HEK293T (cell line): Measurements from ENCODE around the gene MEIS1.

Experiments used
- CTCF ChIA-PET: fragments of 350-600 bp; formaldehyde crosslinking; extraction: SDS; loops from one replicate; lab custom pipeline; 2021; ENCODE audit warnings: antibody characterized with exemption, inconsistent platforms; lab: Yijun Ruan, JAX
- POLR2A ChIA-PET: fragments of 350-600 bp; formaldehyde crosslinking; extraction: SDS; loops from one replicate; lab custom pipeline; 2020; ENCODE audit warnings: antibody characterized with exemption, inconsistent platforms; lab: Yijun Ruan, JAX
- DNase-seq: peaks from one replicate; pipeline ENCODE4 v3.0.0; 2012; ENCODE audit warnings: mixed read lengths; ENCODE audit errors: extremely low spot score
- ARNT ChIP-seq: fragments of 450-650 bp; IDR thresholded peaks from 2 replicates; pipeline ENCODE4 v1.6.1; 2017; ENCODE audit warnings: mild to moderate bottlenecking
- BHLHE40 ChIP-seq: fragments of 450-650 bp; IDR thresholded peaks from 2 replicates; pipeline ENCODE4 v1.6.1; 2016; ENCODE audit warnings: mild to moderate bottlenecking, moderate library complexity, borderline replicate concordance
- CTBP1 ChIP-seq: fragments of 450-650 bp; IDR thresholded peaks from 2 replicates; pipeline ENCODE4 v1.6.1; 2016; ENCODE audit warnings: borderline replicate concordance
- ELF4 ChIP-seq: fragments of 450-650 bp; IDR thresholded peaks from 2 replicates; pipeline ENCODE4 v1.6.1; 2017; ENCODE audit warnings: antibody characterized with exemption
- FOXA1 ChIP-seq: fragments of 450-650 bp; IDR thresholded peaks from 2 replicates; pipeline ENCODE4 v1.6.1; 2016; ENCODE audit warnings: mild to moderate bottlenecking
- FOXK2 ChIP-seq: fragments of 450-650 bp; IDR thresholded peaks from 2 replicates; pipeline ENCODE4 v1.6.1; 2016; ENCODE audit warnings: mild to moderate bottlenecking
- FOXM1 ChIP-seq: fragments of 450-650 bp; IDR thresholded peaks from 2 replicates; pipeline ENCODE4 v1.6.1; 2017; ENCODE audit warnings: mild to moderate bottlenecking, borderline replicate concordance
- HDGF ChIP-seq: fragments of 450-650 bp; IDR thresholded peaks from 2 replicates; pipeline ENCODE4 v1.6.1; 2017; ENCODE audit warnings: antibody characterized with exemption, borderline replicate concordance
- L3MBTL2 ChIP-seq: fragments of 450-650 bp; conservative IDR thresholded peaks from 2 replicates; pipeline ENCODE4 v1.6.1; 2016; ENCODE audit warnings: mild to moderate bottlenecking
- LEF1 ChIP-seq: fragments of 450-650 bp; IDR thresholded peaks from 2 replicates; pipeline ENCODE4 v1.6.1; 2017; ENCODE audit warnings: mild to moderate bottlenecking, borderline replicate concordance
- NFRKB ChIP-seq: fragments of 450-650 bp; IDR thresholded peaks from 2 replicates; pipeline ENCODE4 v1.6.1; 2016; ENCODE audit warnings: mild to moderate bottlenecking, moderate library complexity
- SP1 ChIP-seq: fragments of 450-650 bp; IDR thresholded peaks from 2 replicates; pipeline ENCODE4 v1.6.1; 2017
- SUZ12 ChIP-seq: fragments of 450-650 bp; IDR thresholded peaks from 2 replicates; pipeline ENCODE4 v1.6.1; 2016; ENCODE audit warnings: mild to moderate bottlenecking
- TARDBP ChIP-seq: fragments of 450-650 bp; IDR thresholded peaks from 2 replicates; pipeline ENCODE4 v1.6.1; 2016
- ZNF384 ChIP-seq: fragments of 450-650 bp; IDR thresholded peaks from 2 replicates; pipeline ENCODE4 v1.6.1; 2016
- TF ChIP-seq, protein P1 (sequence below): fragments of 450-650 bp; IDR thresholded peaks from 2 replicates; pipeline ENCODE4 v1.6.1; 2016

Gene MEIS1

DNA sequence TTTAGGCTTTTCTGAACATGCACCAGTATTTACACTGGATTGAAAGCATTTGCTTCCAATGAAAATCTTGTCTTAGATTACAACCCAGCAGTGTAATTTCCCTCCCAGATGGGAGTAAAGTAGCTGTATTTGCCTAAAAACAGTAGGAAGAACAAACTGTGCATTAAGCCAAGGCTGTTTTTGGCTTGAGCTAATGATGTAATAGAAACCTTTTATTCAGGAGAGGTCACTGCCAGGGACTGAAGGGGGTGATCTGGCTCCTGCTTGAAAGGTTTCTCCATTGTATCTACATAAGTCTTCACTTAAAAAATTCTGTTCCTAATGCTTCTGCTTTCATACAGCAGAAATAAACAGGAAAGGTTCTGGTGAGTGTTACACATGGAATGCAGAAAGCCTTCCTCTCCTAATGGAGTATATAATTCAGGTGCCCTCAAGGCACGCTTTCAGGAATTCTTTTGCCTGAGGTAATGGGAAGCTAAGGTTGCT lies 74.4 kb downstream of the MEIS1 start:
- ChIA-PET POLR2A (interaction anchor here (0.6 to 6.4 kb wide), 4 partner anchors 10 to 74 kb away, joined by 3 to 38 read pairs (median 4); partner anchors contain the start of gene MEIS1), CTCF (no interaction called here)
- DNase-seq = no peak
- TF ChIP-seq FOXA1 (0 out of 2 replicates have a peak, but pooled peaks have one; percentile 4), L3MBTL2 (no peak)
- TF ChIP-seq, protein P1, sequence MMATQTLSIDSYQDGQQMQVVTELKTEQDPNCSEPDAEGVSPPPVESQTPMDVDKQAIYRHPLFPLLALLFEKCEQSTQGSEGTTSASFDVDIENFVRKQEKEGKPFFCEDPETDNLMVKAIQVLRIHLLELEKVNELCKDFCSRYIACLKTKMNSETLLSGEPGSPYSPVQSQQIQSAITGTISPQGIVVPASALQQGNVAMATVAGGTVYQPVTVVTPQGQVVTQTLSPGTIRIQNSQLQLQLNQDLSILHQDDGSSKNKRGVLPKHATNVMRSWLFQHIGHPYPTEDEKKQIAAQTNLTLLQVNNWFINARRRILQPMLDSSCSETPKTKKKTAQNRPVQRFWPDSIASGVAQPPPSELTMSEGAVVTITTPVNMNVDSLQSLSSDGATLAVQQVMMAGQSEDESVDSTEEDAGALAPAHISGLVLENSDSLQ = peak; percentile 65; the same call in 1 of the 2 replicates

DNA sequence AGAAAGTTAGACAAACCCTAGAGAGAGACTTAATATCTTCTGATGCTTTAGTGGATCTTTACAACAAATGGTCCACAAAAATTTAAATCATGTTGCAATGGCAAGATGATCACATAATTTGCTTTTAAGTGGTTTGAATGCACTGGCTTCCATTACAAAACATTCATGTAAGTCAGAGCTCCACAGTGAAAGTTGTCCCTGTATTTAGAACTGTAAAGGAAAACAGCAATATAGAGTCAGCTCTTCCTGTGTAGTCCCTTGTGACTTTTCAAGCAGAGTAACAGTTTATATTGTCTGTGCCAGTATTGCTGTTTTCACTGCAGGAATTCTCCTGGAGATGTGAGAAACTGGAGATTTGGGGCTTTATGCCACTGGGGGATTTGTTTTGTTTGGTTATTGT lies 77.7 kb downstream of the MEIS1 start:
- POLR2A ChIA-PET = no interaction called here
- TF ChIP-seq FOXK2 = no peak
- no peak for TF ChIP-seq NFRKB
- TF ChIP-seq FOXA1 = no peak
- no peak for TF ChIP-seq L3MBTL2
- TF ChIP-seq TARDBP = no peak
- no peak for TF ChIP-seq ZNF384
- CTCF ChIA-PET = no interaction called here
- DNase-seq = no peak

DNA sequence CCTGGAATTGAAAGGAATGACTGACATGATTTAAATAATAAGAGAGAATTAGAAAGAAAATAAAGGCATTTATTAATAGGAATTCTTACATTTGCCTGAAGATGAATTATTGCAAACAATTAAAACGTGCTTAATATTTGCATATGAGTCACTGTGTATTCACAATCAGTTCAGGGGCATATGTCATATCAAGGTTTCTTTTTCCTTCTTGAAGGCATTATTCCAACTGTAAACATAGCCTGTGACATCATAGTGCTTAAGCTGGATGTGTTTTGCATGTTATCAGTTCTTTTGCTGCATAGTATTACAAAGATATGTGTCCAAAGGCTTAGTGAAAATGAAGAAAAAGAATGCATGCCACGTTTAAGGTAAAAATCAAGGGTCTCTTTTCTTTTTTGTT lies 80.8 kb downstream of the MEIS1 start:
- ChIA-PET POLR2A (no interaction called here), CTCF (no interaction called here)
- TF ChIP-seq SUZ12 (no peak), ZNF384 (no peak)
- no peak for DNase-seq

DNA sequence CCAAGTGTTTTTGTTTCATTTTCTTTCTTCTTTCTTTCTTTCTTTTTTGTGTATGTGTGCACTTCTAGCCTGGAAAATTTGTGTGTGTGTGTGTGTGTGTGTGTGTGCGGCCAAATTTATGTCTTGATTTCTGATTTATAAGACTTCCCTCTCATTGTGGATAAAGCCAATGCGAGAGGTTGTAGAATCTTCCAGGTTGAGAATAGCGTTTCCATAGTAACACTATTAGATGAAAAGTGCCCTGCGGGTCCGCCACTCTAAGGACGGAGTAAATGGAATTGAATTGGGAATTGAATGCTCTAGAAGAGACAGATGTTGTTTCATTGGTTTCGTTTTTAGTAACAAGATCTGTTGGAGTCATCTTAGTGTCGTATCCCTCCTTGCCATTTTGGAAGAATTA lies 81.6 kb downstream of the MEIS1 start:
- no peak for TF ChIP-seq L3MBTL2
- TF ChIP-seq ARNT = no peak
- TF ChIP-seq BHLHE40 = no peak
- TF ChIP-seq NFRKB = no peak
- no peak for TF ChIP-seq FOXA1
- TF ChIP-seq SP1 = no peak
- TF ChIP-seq CTBP1 = no peak
- TF ChIP-seq ELF4 = no peak
- TF ChIP-seq FOXM1 = no peak
- TF ChIP-seq ZNF384 = no peak
- no peak for TF ChIP-seq SUZ12
- no peak for TF ChIP-seq TARDBP
- no peak for TF ChIP-seq HDGF
- TF ChIP-seq LEF1 = no peak
- POLR2A ChIA-PET = no interaction called here
- CTCF ChIA-PET = no interaction called here
- DNase-seq = no peak

DNA sequence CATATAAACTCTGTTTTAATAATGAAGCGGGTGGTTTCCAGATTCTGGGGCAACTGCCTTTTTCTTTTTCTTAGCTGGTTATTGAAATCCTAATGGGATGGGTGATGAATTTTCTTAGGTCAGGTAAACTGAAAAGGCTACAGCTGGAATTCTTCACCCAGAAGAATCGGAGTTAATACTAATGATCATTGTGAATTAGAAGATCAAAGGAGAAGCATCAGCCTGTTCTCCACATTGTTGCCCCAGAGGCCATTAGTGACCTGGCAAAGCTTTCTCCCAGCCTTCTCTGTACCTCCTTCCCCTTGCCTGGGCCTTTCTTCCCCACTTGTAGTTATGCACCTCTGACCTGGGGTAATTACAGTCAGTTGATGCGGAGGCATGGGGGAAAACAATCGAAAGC lies 82.8 kb downstream of the MEIS1 start:
- ChIA-PET CTCF (no interaction called here), POLR2A (no interaction called here)
- TF ChIP-seq SP1 (no peak), ZNF384 (no peak), ARNT (no peak), FOXM1 (no peak), ELF4 (no peak), CTBP1 (no peak), FOXA1 (no peak), SUZ12 (no peak)
- no peak for DNase-seq

DNA sequence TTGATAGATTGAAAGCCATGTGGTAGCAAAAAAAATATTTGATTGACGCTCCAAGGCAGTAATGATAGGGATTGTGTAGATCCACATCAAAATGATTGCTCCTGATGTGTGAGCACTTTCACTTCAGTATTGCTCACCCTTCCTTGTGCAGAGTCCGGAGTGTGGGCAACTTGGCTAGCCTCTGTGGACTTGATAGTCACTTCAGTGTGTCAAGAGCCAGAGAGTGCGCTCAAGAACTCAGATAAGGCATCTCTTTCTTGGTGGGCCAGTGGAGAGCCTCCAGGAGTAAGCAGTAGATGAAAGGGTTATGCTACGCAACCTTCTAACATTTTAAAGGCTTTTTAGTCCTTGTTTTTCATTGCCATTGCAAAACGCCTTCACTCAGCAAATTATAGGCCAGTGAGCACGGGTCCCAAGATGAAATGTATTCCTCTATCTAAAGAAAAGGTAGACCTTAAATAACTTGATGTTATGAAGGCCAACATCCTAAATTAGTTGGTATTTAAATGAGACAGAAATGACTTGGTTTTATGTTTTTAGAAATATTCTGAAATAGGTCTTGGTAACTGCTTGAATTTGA lies 84.4 kb downstream of the MEIS1 start:
- TF ChIP-seq SP1 (no peak), TARDBP (no peak), ZNF384 (no peak), CTBP1 (no peak), LEF1 (no peak)
- POLR2A ChIA-PET = no interaction called here
- CTCF ChIA-PET = no interaction called here
- no peak for DNase-seq

DNA sequence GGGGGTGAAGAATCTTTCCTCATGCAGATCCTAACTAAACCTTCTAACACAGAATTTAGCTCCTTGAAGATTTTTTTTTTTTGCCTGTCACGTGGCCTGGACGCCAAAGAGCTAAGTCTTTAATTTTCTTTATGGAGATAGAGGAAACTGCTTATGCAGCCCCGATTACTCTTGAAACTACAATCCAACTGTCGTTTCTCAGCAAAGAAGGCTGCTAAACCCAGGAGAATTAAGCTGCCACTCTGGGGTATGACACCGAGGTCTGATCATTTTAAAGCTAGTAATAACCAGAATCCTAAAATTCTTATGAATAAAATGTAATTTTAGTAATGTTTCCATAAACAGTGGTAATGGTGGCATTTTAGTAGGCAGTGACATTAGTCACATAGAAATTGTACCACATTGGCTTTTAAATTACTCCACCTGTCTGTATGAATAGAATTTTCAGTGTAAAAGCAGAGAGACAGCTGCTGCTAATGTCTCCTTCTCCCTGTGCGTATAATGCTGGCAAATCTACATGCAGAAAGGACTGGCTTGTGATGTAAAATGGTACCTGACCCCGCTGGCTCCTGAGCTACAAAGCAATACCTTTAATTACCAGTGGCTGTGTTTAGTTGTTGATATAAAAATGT lies 86.5 kb downstream of the MEIS1 start:
- TF ChIP-seq ARNT (no peak), SUZ12 (no peak), LEF1 (no peak), L3MBTL2 (no peak), BHLHE40 (no peak), HDGF (no peak), FOXM1 (no peak), CTBP1 (no peak), ZNF384 (no peak), ELF4 (no peak), TARDBP (no peak), FOXK2 (no peak), SP1 (no peak), FOXA1 (no peak)
- TF ChIP-seq, protein P1 = no peak
- ChIA-PET POLR2A (interaction anchor here (1.0 to 1.8 kb wide), 2 partner anchors 13 to 88 kb away, joined by 3 to 4 read pairs; no protein-coding TSS in a partner anchor), CTCF (interaction anchor here (1.2 kb wide), 1 partner anchor 15 kb away, joined by 4 read pairs; no protein-coding TSS in a partner anchor)
- no peak for DNase-seq
